HG02943 (cell line): ENCODE results near the gene WSCD2.

Experiments used
- ATAC-seq: cut with Tn5 transposase; IDR thresholded peaks from one replicate; pipeline ENCODE4 v1.9.1; 2021; ENCODE audit warnings: mild to moderate bottlenecking, low read depth, moderate library complexity; ENCODE audit not compliant: unreplicated experiment

Gene WSCD2

GRCh38 chr12:108231109-108231905, 102.2 kb downstream of the WSCD2 start:
- no peak for ATAC-seq

DNA sequence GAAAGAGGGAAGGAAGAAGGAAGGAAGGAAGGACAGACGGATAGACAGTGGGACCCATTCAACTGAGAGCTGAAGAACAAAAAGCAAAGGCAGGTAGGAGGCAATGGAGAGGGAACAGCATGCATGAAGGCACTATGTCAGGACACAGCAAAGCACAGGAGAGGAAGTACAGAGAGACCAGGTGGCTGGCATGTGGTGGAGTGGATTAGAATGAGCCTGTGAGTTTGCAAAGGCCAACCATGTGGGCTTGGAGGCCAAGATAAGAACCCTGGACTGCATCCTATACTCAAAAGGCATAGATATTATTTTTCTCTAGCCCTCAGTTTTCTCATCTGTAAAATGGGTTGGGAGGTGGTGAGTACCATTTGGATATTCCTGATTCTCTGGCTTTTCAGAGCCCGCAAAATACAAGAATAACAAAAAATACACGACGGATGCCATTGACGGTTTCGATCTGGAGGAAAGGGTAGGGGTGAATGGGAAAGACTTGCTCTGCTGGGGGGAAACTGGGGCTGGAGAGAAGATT, 102.9 kb downstream of the WSCD2 start:
- no peak for ATAC-seq

- ATAC-seq = no peak
Observed at GRCh38 chr12:108232565-108232964, 103.5 kb downstream of the WSCD2 start.

- no peak for ATAC-seq
Observed at GRCh38 chr12:108234158-108234557, 105.1 kb downstream of the WSCD2 start.

DNA sequence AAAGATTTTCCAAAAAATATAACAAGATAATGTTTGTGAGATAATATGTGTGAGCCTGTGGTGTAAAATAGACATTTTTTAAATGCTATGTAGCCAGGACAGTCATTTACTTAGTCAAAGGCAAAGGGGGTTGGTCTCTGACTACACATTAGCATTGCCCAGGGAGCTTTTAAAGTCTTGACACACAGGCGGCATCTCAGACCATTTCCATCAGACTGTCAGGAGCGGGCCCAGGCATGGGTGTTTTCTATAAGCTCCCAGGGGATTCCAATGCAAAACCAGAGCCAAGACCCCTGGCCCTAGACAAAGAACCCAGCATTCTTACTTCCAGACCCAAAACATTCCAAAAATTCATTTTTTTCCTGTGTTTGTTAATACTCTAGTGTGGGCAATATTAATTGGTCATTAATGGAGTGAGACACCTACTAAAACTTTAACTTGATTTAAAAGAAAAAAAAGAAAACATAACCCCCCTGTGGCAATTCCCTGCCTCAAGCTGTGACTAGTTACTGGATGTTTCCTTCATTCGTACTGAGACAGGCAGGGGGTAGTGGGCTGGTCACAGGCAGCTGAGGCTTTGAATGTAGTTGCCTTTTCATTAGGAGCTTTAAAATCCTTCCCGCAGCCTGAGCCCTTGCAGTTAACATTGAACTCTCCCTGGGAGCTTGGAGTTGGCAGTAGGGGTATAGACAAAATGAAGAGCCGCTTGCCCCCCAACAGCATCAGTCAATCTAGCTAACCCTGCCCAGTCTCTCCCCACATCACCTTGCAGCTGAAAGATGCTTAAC, 106.3 kb downstream of the WSCD2 start:
- ATAC-seq = no peak

DNA sequence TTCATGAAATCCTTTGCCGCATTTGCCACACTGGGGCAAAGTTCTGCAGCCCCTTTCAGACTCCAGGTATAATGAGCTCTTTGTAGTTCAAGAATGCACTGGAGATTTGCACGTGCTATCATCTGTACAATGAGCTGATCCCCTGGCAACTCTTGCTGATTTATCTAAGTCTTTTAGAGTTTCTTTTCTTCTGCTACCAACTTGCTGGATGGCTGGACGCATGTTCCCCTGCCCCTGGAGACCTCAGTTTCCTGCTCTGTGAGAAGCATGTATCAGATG, 106.8 kb downstream of the WSCD2 start:
- ATAC-seq = no peak

- no peak for ATAC-seq
Observed at GRCh38 chr12:108236366-108236765, 107.3 kb downstream of the WSCD2 start.

GRCh38 chr12:108237272-108237671, 108.2 kb downstream of the WSCD2 start:
- ATAC-seq = no peak

DNA sequence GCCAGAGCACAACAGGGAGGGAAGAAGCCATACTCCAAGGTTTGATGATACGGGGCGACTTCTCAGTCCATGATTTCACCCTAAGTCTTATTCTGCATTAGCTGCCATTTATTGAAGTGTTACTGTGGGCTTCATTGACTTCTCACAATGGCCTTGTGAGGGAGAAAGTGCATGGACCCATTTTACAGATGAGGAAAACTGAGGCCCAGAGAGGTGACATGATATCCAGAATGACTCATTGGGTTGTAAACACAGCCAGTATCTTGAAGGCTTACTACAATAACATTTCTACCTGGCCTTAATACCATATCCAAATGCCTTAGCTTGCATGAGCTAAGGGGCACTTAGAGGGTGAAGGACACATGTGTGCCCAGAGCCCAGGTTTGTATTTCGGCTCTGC, 109.4 kb downstream of the WSCD2 start:
- no peak for ATAC-seq

DNA sequence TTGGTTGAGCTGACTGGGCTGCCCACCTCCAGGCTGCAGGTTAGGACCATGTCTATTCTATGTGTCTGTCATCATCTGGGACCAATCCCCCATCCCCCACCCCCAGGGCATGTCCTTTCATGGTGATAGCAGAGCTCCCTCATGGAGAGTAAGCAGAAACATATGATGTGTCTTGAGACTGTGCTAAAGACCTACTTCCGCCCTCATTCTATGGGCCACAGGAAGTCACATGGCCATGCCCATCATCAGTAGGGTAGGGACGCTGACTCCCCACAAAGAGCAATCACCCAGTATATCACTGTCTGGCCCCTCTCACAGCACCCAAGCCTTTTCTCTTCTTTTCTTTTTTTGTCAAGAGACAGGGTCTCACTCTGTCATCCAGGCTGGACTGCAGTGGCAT, 110.3 kb downstream of the WSCD2 start:
- no peak for ATAC-seq

DNA sequence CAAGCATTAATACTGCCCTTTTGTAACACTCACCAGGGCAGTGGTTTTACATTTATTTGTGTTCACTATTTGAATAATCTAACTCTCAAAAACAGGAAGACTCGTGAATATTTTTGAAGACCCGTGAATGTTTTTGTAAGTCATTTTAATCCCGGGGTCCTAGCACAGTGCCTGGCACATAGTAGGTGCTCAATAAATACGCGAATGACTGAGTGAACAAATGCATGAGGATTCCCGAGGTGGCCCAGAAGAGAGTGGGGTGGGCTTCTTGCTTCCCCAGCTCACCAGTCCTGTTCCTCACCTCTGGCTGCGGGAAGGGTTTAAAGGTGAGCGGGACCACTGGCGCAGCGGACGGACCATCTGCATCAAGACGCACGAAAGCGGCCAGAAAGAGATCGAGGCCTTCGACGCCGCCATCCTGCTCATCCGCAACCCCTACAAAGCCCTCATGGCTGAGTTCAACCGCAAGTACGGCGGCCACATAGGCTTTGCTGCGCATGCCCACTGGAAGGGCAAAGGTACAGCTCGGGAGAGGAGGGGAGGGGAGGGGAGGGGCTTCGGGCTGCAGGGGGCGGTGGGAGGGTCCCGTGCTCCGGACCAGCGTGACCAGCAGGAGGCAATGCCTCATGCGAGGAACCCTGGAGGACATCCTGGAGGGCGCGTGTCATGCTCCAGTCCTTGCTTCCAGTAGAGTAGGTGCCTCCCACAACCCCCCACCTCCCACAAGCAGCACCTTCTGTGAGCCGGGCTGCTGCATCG, 111.1 kb downstream of the WSCD2 start:
- no peak for ATAC-seq

DNA sequence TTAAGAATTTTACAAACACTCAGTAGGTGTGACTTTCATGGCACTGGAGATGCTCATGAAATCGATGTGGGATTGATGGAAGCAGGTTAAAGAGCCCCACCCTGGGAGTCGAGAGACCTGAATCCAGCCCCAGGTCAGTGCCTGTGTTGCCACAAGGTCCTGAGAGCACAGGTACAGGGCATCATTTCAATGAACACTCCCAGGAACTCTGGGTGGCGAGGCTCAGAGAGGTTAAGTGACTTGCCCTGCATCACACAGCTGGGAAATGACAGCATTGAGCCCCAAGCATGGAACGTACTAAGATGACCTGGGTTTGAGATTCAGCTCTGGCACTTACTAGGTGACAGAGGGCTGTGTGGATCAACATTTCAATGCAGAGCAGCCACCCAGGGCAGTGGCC, 111.8 kb downstream of the WSCD2 start:
- no peak for ATAC-seq

DNA sequence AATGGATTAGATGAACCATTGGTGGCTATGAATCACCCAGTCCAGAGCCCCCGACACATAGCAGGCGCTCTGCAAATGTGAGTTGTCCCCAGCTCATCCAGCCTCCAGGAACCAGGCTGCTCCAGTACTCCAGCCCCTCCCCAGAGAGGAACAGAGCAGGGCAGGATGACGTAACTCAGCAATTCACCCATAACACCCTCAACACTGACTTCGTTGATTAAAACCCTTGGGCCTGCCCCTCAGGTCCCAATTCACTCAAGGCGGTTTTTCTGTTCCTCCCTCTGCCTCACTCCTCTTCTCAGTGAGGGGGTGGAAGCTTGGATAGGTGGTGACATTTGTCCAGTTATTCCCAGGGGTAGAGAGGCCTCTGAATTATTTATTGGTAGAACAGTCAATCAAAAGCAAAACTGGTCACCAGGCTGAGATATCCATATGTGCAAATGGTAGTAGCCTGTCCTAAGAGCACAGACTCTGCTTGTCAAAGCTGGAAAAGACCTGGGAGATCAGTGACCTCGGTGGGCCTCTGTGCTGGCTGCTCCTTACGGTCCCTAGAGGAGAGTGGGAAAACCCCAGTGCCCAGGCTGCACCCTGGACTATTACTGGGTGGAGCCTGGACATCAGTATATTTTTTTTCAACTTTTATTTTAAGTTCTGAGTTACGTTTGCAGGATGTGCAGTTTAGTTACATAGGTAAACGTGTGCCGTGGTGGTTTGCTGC, 113.1 kb downstream of the WSCD2 start:
- no peak for ATAC-seq

GRCh38 chr12:108247130-108247529, 118.0 kb downstream of the WSCD2 start:
- no peak for ATAC-seq

DNA sequence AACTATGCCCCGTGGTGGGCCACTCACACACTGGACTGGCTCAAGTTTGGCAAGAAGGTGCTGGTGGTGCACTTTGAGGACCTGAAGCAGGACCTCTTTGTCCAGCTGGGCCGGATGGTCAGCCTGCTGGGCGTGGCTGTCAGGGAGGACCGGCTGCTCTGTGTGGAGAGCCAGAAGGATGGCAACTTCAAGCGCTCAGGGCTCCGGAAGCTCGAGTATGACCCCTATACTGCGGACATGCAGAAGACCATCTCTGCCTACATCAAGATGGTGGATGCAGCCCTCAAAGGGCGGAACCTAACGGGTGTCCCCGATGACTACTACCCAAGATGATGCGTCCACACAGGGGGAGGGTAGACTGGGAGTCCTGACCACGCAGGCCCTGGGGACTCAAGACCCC, 118.9 kb downstream of the WSCD2 start:
- ATAC-seq = no peak

DNA sequence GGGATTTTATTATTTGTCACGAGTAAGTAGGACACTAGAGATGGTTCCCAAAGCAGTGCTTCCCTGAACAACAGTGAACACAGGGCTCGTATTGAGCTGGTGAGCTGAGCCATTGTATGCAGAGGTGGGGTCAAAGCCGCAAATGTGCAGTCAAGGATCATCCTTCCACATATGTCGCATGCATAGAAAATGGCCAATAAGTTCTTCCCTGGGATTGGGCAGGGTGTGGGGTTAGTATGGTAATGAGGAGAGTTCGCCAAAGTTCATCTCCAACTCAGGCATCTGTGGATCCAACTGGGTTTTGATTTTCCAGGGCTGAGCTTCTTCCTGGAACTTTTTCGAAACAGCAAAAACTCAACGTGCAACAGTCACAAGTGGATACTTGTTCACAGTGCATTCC, 123.4 kb downstream of the WSCD2 start:
- no peak for ATAC-seq

- ATAC-seq = no peak
Observed at GRCh38 chr12:108253540-108253939, 124.5 kb downstream of the WSCD2 start.

DNA sequence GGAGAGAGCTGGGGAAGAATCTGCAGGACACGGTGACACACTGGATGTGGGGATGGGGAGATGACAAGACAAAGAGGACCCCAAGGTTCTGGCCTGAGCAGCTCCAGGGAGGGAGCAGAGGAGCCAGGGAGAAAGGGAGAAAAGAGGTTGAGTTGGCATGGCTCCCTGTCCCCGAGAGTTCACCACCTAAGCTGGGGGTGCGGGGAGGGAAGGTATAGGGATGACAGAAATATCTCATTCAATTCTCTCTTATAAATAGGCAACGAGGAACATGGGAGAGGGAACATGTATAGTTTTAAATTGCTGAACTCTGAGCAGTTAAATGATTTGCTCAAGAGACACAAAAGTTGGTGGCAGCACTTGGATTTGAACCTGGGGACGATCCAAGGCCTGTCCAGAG, 124.9 kb downstream of the WSCD2 start:
- no peak for ATAC-seq

DNA sequence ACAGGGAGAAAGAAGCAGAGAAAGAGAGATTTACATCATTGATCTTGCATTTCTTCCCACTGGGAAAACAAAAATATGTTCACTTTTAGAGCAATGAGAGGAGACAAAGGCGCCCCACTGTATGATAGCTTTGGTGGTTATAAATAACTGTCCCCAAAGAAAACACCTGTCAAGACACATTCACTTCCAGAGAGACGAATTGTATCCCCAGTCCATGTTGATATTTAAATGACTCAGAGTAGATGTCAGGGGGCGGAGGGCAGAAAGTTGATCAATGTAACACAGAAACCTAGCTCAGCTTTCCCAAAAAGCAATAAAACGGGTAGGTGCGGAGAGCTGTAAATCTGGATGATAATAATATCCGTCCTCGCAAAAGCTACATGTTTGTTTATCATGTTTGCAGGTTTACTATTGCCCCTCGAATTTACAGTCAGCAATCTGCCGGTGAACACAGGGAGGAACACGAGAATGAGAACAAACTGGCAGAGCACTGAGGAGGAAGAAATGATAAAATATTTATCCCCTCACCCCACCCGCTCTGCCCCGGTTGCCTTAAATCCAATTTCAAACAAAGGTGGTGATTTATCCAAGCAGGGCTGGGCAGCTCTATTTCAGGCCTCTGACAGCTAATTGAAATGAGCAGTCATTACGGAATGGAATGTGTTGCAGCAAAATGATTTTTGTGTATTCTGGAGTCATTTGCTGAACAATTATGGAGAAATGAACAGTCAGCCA, 125.6 kb downstream of the WSCD2 start:
- no peak for ATAC-seq

GRCh38 chr12:108255252-108255602, 126.1 kb downstream of the WSCD2 start:
- ATAC-seq = no peak
